Measurements from ENCODE around the gene XIAP.

XIAP gene

DNA sequence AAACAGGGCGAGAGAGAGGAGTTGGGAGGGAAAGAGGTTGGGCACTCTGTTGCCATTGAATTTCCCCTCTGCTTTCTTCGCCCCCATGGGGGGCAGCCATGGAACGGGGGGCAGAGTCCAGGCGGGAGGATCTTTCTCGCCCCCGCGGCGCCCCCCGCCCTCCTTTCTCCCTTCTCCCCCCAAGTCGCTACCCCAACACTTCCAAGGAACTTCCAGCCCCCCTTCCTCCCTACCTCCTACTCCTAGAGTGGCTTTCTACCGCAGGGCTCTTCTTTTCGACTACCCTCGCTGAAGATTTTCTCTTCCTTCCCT lies 101.1 kb downstream of the XIAP start:
- no peak for DNase-seq (ENCODE audit: low read depth)

DNA sequence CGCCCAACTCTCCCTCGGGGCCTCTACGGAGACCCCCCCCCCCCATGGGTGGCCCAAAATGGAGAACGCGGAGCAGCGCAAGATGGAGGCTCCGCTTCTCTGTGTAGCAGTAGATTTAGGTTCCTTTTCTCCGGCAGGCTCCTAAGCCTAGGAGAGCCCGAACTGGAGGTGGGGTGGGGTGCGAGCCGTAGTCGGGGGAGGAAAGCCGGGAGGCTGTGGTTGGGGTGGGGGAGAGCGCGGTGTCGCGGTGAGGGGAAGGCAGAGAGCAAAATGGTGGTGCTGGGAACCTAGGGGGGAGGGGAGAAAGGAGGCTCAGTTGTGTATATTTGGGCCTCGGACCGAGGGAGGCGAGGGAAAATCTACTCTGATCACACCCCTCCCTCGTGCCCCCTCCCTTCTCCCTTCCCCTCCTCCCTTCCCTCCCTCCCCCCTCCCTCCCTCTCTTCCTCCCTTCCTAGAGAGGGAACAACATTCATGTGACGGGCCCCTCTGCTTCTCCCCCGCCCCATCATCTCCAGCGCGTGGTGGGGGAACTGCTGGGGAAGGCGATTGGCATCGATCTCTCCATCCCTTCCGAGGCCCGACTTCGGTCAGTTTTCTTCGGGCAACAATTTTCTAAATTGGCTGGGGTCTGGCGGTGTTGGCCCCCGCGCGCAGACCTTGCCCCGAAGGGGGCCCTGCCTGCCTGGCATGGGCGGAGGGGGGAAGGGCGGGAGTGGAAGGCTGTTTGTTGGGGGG lies 101.6 kb downstream of the XIAP start, which contains the start of gene STAG2:
Gene STAG2, plus strand, starts transcription at position 439 of the 738 bp plus-strand sequence. CDS start 60,922 bp downstream, outside the sequence.
- peak; percentile 81 for DNase-seq (ENCODE audit: low read depth)

DNA sequence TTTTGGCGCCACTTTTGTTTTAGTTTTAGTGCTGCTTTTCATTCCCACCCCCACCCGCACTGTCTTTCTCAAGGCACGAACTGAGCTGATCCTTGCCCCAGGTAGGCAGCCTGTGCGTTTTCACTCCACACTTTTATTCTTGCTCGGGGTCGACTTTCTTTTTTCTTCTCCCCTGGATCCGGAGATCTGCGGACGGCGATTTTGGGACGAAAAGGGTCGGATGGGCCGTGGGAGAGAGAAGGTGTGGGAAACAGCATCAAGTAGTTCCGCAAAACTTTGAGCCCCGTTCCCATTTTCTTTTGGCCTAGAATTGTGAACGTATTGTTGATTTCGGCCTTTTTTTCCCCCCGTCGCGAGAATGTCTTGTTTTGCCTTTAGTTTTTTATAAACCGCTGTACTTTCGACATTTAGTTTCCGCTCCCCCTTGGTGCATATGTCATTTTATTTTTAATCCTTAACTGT lies 102.2 kb downstream of the XIAP start:
- DNase-seq (ENCODE audit: low read depth): no peak

DNA sequence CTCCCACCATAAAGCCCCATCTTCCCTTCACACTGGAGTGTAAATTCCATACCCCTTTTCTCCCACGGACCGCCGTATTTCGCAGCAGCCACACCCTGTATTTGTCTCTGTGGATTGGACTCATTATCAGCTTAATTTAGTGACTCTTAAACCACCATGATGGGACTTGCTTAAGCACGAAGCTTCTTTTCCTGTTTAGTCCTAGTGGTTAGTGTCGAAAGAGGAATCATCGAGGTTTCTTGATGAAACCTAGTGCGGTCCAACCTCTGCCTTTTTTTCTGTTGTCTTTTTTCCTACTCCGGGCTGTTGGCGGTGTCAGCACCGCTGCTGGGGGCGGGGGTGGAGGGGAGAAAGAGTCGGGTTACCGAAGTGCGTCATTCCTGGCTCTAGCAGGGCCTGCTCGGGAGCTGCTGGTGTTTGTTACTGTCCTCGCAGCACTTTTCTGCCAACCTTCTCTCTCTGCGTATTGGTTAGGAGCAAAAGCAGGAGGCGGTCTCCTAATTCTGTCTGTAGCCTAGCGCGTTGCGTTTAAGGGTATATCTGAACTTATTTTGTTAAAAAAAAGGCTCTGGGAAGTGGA lies 103.0 kb downstream of the XIAP start:
- DNase-seq (ENCODE audit: low read depth): peak; percentile 96
